ENCODE measurements around the gene STIP1. TPM values are rescaled to one million over a fixed set of nuclear protein-coding genes. Genes with fewer than 3 reads are reported as not detected.

Gene STIP1
- polyA plus RNA-seq, 1 donor = 137 TPM

- no peak for DNase-seq (ENCODE audit: low read depth)
These were observed 63.8 kb downstream of the STIP1 start for GRCh38 chr11:64249563-64250414.

- DNase-seq (ENCODE audit: low read depth) = no peak
These were observed 64.5 kb downstream of the STIP1 start for GRCh38 chr11:64250415-64251015.

GRCh38 chr11:64251016-64251752, 65.2 kb downstream of the STIP1 start, which contains the start of gene PLCB3:
PLCB3 (plus strand) TSS chr11:64251530; CDS start chr11:64251650, 120 bp downstream.
- DNase-seq (ENCODE audit: low read depth) = no peak

GRCh38 chr11:64251753-64252002, 65.7 kb downstream of the STIP1 start:
- no peak for DNase-seq (ENCODE audit: low read depth)

GRCh38 chr11:64252003-64252872, 66.3 kb downstream of the STIP1 start:
- DNase-seq (ENCODE audit: low read depth) = no peak

- no peak for DNase-seq (ENCODE audit: low read depth)
These were observed 67.1 kb downstream of the STIP1 start for GRCh38 chr11:64253043-64253442.

GRCh38 chr11:64253481-64253880, 67.5 kb downstream of the STIP1 start:
- DNase-seq (ENCODE audit: low read depth) = no peak

Other genes starting within 250 kb of the STIP1 start
- gene NAA40, start 247.2 kb upstream of the STIP1 start, polyA plus RNA-seq (ENCODE audit: insufficient read length) = 17.5 TPM
- 239 TPM for gene COX8A, start 211.6 kb upstream of the STIP1 start, polyA plus RNA-seq (ENCODE audit: insufficient read length)
- 45.5 TPM for gene OTUB1, start 199.7 kb upstream of the STIP1 start, polyA plus RNA-seq (ENCODE audit: insufficient read length)
- 2.9 TPM for gene FLRT1, start 150.2 kb upstream of the STIP1 start, polyA plus RNA-seq (ENCODE audit: insufficient read length)
- gene MACROD1, start 20.1 kb upstream of the STIP1 start, polyA plus RNA-seq (ENCODE audit: insufficient read length) = 68.0 TPM
- gene FERMT3, start 20.6 kb downstream of the STIP1 start, polyA plus RNA-seq (ENCODE audit: insufficient read length) = 7.4 TPM
- 69.1 TPM for gene TRPT1, start 40.0 kb downstream of the STIP1 start, polyA plus RNA-seq (ENCODE audit: insufficient read length)
- 19.8 TPM for gene NUDT22, start 40.1 kb downstream of the STIP1 start, polyA plus RNA-seq (ENCODE audit: insufficient read length)
- 65.1 TPM for gene DNAJC4, start 44.4 kb downstream of the STIP1 start, polyA plus RNA-seq (ENCODE audit: insufficient read length)
- gene VEGFB, start 48.4 kb downstream of the STIP1 start, polyA plus RNA-seq (ENCODE audit: insufficient read length) = 94.3 TPM
- 43.2 TPM for gene FKBP2, start 54.9 kb downstream of the STIP1 start, polyA plus RNA-seq (ENCODE audit: insufficient read length)
- gene PPP1R14B, start 60.8 kb downstream of the STIP1 start, polyA plus RNA-seq (ENCODE audit: insufficient read length) = 192 TPM
- gene PLCB3, start 65.4 kb downstream of the STIP1 start, polyA plus RNA-seq (ENCODE audit: insufficient read length) = 9.7 TPM
- gene BAD, start 98.5 kb downstream of the STIP1 start, polyA plus RNA-seq (ENCODE audit: insufficient read length) = 27.5 TPM
- 22.0 TPM for gene GPR137, start 99.7 kb downstream of the STIP1 start, polyA plus RNA-seq (ENCODE audit: insufficient read length)
- gene KCNK4, start 105.1 kb downstream of the STIP1 start, polyA plus RNA-seq (ENCODE audit: insufficient read length) = not detected
- not detected for gene CATSPERZ, start 114.2 kb downstream of the STIP1 start, polyA plus RNA-seq (ENCODE audit: insufficient read length)
- gene ESRRA, start 119.4 kb downstream of the STIP1 start, polyA plus RNA-seq (ENCODE audit: insufficient read length) = 35.5 TPM
- 154 TPM for gene TRMT112, start 131.4 kb downstream of the STIP1 start, polyA plus RNA-seq (ENCODE audit: insufficient read length)
- gene PRDX5, start 131.9 kb downstream of the STIP1 start, polyA plus RNA-seq (ENCODE audit: insufficient read length) = 133 TPM
- 3.9 TPM for gene CCDC88B, start 154.0 kb downstream of the STIP1 start, polyA plus RNA-seq (ENCODE audit: insufficient read length)
- 12.3 TPM for gene RPS6KA4, start 173.0 kb downstream of the STIP1 start, polyA plus RNA-seq (ENCODE audit: insufficient read length)

Measured in forelimb muscle (tissue), 1 donor.